HCT116 (cell line): ENCODE results near the gene HMBS. TPM values are rescaled to one million over a fixed set of nuclear protein-coding genes. Genes with fewer than 3 reads are reported as not detected.

Experiments
- ATAC-seq: fragments of 200-7000 bp; cut with Tn5 transposase; 2 replicates; pipeline ENCODE4 v1.9.1; 2020; ENCODE audit warnings: mild to moderate bottlenecking, moderate library complexity
- BruUV-seq: library from RNA; stranded (reverse); fragments of 400-500 nt; replicated peaks from 2 replicates; lab custom pipeline; 2021; lab: Mats Ljungman, UMichigan
- CTCF ChIA-PET: fragments of 300-600 bp; sonication (Branson Sonifier 250); formaldehyde crosslinking; loops from one replicate; lab custom pipeline; 2021; ENCODE audit warnings: antibody characterized with exemption; lab: Charles Lee
- POLR2A ChIA-PET: fragments of 300-600, 350-600 bp; sonication (Branson Sonifier 250); formaldehyde crosslinking; loops from one replicate; lab custom pipeline; 2021; ENCODE audit warnings: antibody characterized with exemption; lab: Charles Lee
- RAD21 ChIA-PET, 2 experiments: fragments of 300-600 bp; sonication (Branson Sonifier 250); formaldehyde crosslinking; loops; one replicate each; lab custom pipeline; 2023; ENCODE audit warnings: low total read pairs in 2 of 2; ENCODE audit not compliant: uncharacterized antibody in 2 of 2, unreplicated experiment in 2 of 2, low non-redundant PET in 1 of 2; lab: Charles Lee
- DNase-seq: peaks from one replicate; pipeline ENCODE4 v3.0.0-alpha.2; 2010; ENCODE audit warnings: low read depth, low spot score
- H2AFZ ChIP-seq: fragments of 200-600 bp; shearing (Covaris generic), sonication (generic); 2 replicates; pipeline ENCODE4 v1.6.1; 2017; ENCODE audit warnings: low read depth, mixed run types, mixed read lengths, antibody characterized with exemption, low read length; ENCODE audit not compliant: poor library complexity, severe bottlenecking
- H3K27ac ChIP-seq: 2 replicates; pipeline ENCODE4 v1.5.1; 2012; ENCODE audit warnings: low read depth, low read length
- H3K27me3 ChIP-seq: fragments of 200-600 bp; sonication (generic); 2 replicates; pipeline ENCODE4 v1.6.1; 2016; ENCODE audit warnings: mixed run types, low read length, mixed read lengths; ENCODE audit not compliant: insufficient read depth
- H3K36me3 ChIP-seq, 2 experiments: fragments of 200-500 bp in 1 of 2; fragments of 200-600 bp in 1 of 2; sonication (Bioruptor generic) in 1 of 2; sonication (generic) in 1 of 2; 2 replicates each; pipeline versions ENCODE4 v1.5.1 to v1.6.1; 2014 to 2016; ENCODE audit warnings: low read length in 2 of 2, inconsistent platforms in 1 of 2, mixed read lengths in 1 of 2, mixed run types in 1 of 2; ENCODE audit not compliant: insufficient read depth in 2 of 2, control insufficient read depth in 1 of 2
- H3K4me1 ChIP-seq, 2 experiments: fragments of 200-600 bp in 1 of 2; sonication (generic) in 1 of 2; 2 replicates each; pipeline versions ENCODE4 v1.5.1 to v1.6.1; 2012 to 2017; ENCODE audit warnings: low read length in 2 of 2, inconsistent platforms in 1 of 2, mild to moderate bottlenecking in 1 of 2, mixed read lengths in 1 of 2, mixed run types in 1 of 2, moderate library complexity in 1 of 2; ENCODE audit not compliant: insufficient read depth in 2 of 2, control insufficient read depth in 1 of 2
- H3K4me2 ChIP-seq: fragments of 200-600 bp; sonication (generic); 2 replicates; pipeline ENCODE4 v1.6.1; 2017; ENCODE audit warnings: mixed run types, low read length, mixed read lengths
- H3K4me3 ChIP-seq, 2 experiments: fragments of 200-600 bp in 1 of 2; sonication (generic) in 1 of 2; replicated peaks in 1 of 2; 2 replicates each; pipeline ENCODE4 v1.5.1; 2011 to 2016; ENCODE audit warnings: low read length in 2 of 2, control low read depth in 1 of 2, low read depth in 1 of 2, mild to moderate bottlenecking in 1 of 2, mixed read lengths in 1 of 2, mixed run types in 1 of 2
- H3K79me2 ChIP-seq: fragments of 200-600 bp; sonication (generic); 2 replicates; pipeline ENCODE4 v1.6.1; 2017; ENCODE audit warnings: mild to moderate bottlenecking, mixed run types, low read length, moderate library complexity, mixed read lengths; ENCODE audit not compliant: insufficient read depth
- H3K9ac ChIP-seq: fragments of 200-600 bp; sonication (generic); 2 replicates; pipeline ENCODE4 v1.6.1; 2016; ENCODE audit warnings: low read length, mixed read lengths
- H3K9me2 ChIP-seq: fragments of 200-600 bp; sonication (generic), shearing (Covaris generic); 2 replicates; pipeline ENCODE4 v1.6.1; 2017; ENCODE audit warnings: mixed run types, mild to moderate bottlenecking, moderate library complexity; ENCODE audit not compliant: insufficient read depth
- H3K9me3 ChIP-seq, 2 experiments: fragments of 200-500 bp in 1 of 2; fragments of 200-600 bp in 1 of 2; sonication (Bioruptor generic) in 1 of 2; sonication (generic) in 1 of 2; 2 replicates each; pipeline ENCODE4 v1.6.1; 2014 to 2017; ENCODE audit warnings: low read length in 2 of 2, mixed read lengths in 2 of 2, inconsistent platforms in 1 of 2, low read depth in 1 of 2, mild to moderate bottlenecking in 1 of 2, mixed run types in 1 of 2, moderate library complexity in 1 of 2; ENCODE audit not compliant: control insufficient read depth in 1 of 2, insufficient read depth in 1 of 2
- H4K20me1 ChIP-seq: fragments of 200-600 bp; sonication (generic), shearing (Covaris generic); 2 replicates; pipeline ENCODE4 v1.6.1; 2017; ENCODE audit warnings: mixed run types, mild to moderate bottlenecking, moderate library complexity; ENCODE audit not compliant: insufficient read depth
- POLR2A ChIP-seq: IDR thresholded peaks from 2 replicates; pipeline ENCODE4 v1.7.0; 2011; ENCODE audit warnings: borderline replicate concordance; ENCODE audit not compliant: insufficient read depth, insufficient read length; ENCODE audit errors: extremely low read depth
- RAD21 ChIP-seq: IDR thresholded peaks from 2 replicates; pipeline ENCODE4 v1.6.1; 2012; ENCODE audit warnings: low read depth, mild to moderate bottlenecking
- SIN3A ChIP-seq: IDR thresholded peaks from 2 replicates; pipeline ENCODE4 v1.6.1; 2012; ENCODE audit warnings: low read depth
- SRF ChIP-seq: IDR thresholded peaks from 2 replicates; pipeline ENCODE4 v1.6.1; 2012; ENCODE audit warnings: low read depth
- TCF7L2 ChIP-seq: IDR thresholded peaks from 2 replicates; pipeline ENCODE4 v1.7.0; 2011; ENCODE audit warnings: borderline replicate concordance, inconsistent platforms; ENCODE audit not compliant: insufficient read depth, insufficient read length; ENCODE audit errors: extremely low read depth
- ZNF274 ChIP-seq: fragments of 200-500 bp; sonication (Bioruptor generic); IDR thresholded peaks from 2 replicates; pipeline ENCODE4 v1.6.1; 2014; ENCODE audit warnings: mild to moderate bottlenecking, low read depth, low read length, inconsistent platforms
- intact Hi-C: fragments of 100-400 bp; cut with micrococcal nuclease; formaldehyde crosslinking; loops from 2 replicates; pipeline ENCODE4 v1.10.0; 2022
- total RNA-seq: library from RNA; stranded (reverse); gene quantifications from one replicate; pipeline ENCODE4 v1.2.1, GENCODE V29; 2021; ENCODE audit not compliant: unreplicated experiment

The HMBS gene
- total RNA-seq, 1 experiment from 2014 or later, result 69.0 TPM

DNA sequence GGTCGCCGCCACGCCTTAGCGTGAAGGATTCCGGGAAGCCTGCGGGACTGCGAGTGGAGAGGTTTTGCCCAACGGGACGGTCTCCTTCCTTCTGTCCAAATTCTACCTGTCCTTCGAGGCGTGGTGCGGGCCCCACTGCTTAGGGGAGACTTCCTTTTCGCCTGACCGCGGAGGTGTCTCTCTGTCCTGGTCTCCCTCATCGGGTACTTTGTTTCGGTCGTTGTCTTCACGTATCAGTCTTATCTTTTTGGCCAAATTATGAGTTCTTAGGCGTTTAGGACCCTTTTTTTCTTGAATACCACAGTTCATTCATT, 37.1 kb downstream of the HMBS start:
- BruUV-seq, result TSS peak; percentile 79
- peak overlapping the region; percentile 62 for H3K27ac ChIP-seq
- intact Hi-C loops, result no loop called here

DNA sequence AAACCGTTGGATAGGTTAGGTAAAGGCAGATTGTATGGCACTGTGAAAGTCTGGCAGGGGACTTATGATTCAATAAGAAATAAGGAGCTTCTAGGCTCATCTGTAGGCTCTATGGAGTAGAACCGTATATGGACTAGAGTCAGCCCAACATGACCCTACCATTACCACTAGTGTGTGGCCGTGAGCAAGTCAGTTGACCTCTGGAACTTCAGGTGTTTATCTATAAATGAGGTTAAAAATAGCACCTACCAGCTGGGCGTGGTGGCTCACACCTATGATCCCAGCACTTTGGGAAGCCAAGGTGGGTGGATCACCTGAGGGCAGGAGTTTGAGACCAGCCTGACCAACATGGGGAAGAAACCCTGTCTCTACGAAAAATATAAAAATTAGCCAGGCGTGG, 41.1 kb downstream of the HMBS start:
- peaks cover 16 to 34% of the 10 kb centered on the region in 2 experiments for H3K4me1 ChIP-seq
- no peak for DNase-seq
- H3K36me3 ChIP-seq, result peaks cover 0 to 4% of the 10 kb centered on the region in 2 experiments; a peak in 3 of 4 replicates
- no peaks in the 10 kb centered on the region for H4K20me1 ChIP-seq
- no peak overlapping the region for H3K27ac ChIP-seq
- H3K4me3 ChIP-seq, result no peak overlapping the region
- no peaks in the 10 kb centered on the region for H3K27me3 ChIP-seq
- no peak overlapping the region for H2AFZ ChIP-seq
- H3K79me2 ChIP-seq, result peaks cover 25% of the 10 kb centered on the region
- H3K9me2 ChIP-seq, result no peaks in the 10 kb centered on the region
- ATAC-seq, result no peak
- CTCF ChIA-PET, result interaction anchor here (1.5 kb wide), 1 partner anchor 158 kb away, joined by 5 read pairs; no protein-coding TSS in a partner anchor
- POLR2A ChIA-PET, result interaction anchor here (0.6 kb wide), 1 partner anchor 281 kb away, joined by 3 read pairs; no protein-coding TSS in a partner anchor
- RAD21 ChIA-PET, result no interaction called here
- no peak for TF ChIP-seq POLR2A
- intact Hi-C loops, result no loop called here
- H3K9ac ChIP-seq, result no peak overlapping the region
- peak overlapping the region; percentile 43 for H3K4me2 ChIP-seq
- no peaks in the 10 kb centered on the region for H3K9me3 ChIP-seq
- no TSS peak for BruUV-seq

More for the DNA sequence above, 37.1 kb downstream of the HMBS start:
- H4K20me1 ChIP-seq, result no peaks in the 10 kb centered on the region
- POLR2A ChIA-PET, result interaction anchor here (0.6 to 2.5 kb wide), 11 partner anchors 10 to 234 kb away, joined by 3 to 14 read pairs (median 5); partner anchors contain the start of genes C2CD2L, DPAGT1 and HMBS
- no peak for ATAC-seq
- no peak for DNase-seq
- H3K4me1 ChIP-seq, result peaks cover 20 to 35% of the 10 kb centered on the region in 2 experiments
- CTCF ChIA-PET, result interaction anchor here (1.1 to 1.9 kb wide), 3 partner anchors 13 to 47 kb away, joined by 4 to 6 read pairs (median 5); partner anchors contain the start of genes HMBS and NLRX1
- peak overlapping the region; percentile 87 for H3K9ac ChIP-seq
- H3K4me3 ChIP-seq, result peak overlapping the region; percentile 97 to 99
- no peaks in the 10 kb centered on the region for H3K9me2 ChIP-seq
- no peak overlapping the region for H2AFZ ChIP-seq
- RAD21 ChIA-PET, result interaction anchor here in 1 of 2 experiments (0.6 kb wide), 1 partner anchor 20 kb away, joined by 4 read pairs; the partner anchor contains the start of gene DPAGT1
- no peaks in the 10 kb centered on the region; a peak in 1 of 4 replicates for H3K36me3 ChIP-seq
- no peaks in the 10 kb centered on the region for H3K9me3 ChIP-seq
- TF ChIP-seq SIN3A (no peak), SRF (no peak), RAD21 (no peak), TCF7L2 (no peak), ZNF274 (no peak)
- peak overlapping the region; percentile 87 for H3K4me2 ChIP-seq
- H3K79me2 ChIP-seq, result peaks cover 25% of the 10 kb centered on the region
- H3K27me3 ChIP-seq, result no peaks in the 10 kb centered on the region
